Natural killer cell (primary cell): ENCODE data around the gene ATG4A. TPM values are rescaled to one million over a fixed set of nuclear protein-coding genes. Genes with fewer than 3 reads are reported as not detected.

Experiments used
- ATAC-seq, 3 donors: fragments of 150-1000 bp in 2 of 3; fragments of 200-7000 bp in 1 of 3; cut with Tn5 transposase; 1 replicate in 1 of 3; 2 replicates in 2 of 3; pipeline ENCODE4 v1.10.0; 2021; ENCODE audit warnings: mild to moderate bottlenecking in 2 of 3, moderate library complexity in 2 of 3
- DNase-seq, 2 donors: peaks; one replicate each; pipeline versions ENCODE4 v3.0.0 to v3.0.0-alpha.2; 2013 to 2021; ENCODE audit warnings: mixed read lengths in 1 of 2
- H3K27ac ChIP-seq: one replicate; pipeline ENCODE4 v1.5.1; 2013; ENCODE audit warnings: mild to moderate bottlenecking, low read length
- H3K27me3 ChIP-seq: one replicate; pipeline ENCODE4 v1.6.1; 2013; ENCODE audit warnings: low read length; ENCODE audit not compliant: control insufficient read depth, insufficient read depth
- H3K36me3 ChIP-seq: one replicate; pipeline ENCODE4 v1.6.1; 2013; ENCODE audit warnings: low read length; ENCODE audit not compliant: control insufficient read depth, insufficient read depth
- H3K4me1 ChIP-seq: one replicate; pipeline ENCODE4 v1.6.1; 2013; ENCODE audit warnings: low read length; ENCODE audit not compliant: control insufficient read depth, insufficient read depth
- H3K4me3 ChIP-seq: one replicate; pipeline ENCODE4 v1.5.1; 2013; ENCODE audit warnings: low read length
- H3K9me3 ChIP-seq: one replicate; pipeline ENCODE4 v1.6.1; 2013; ENCODE audit warnings: low read length; ENCODE audit not compliant: control insufficient read depth, insufficient read depth
- H3K27ac Mint-ChIP-seq, 2 donors: one replicate each; pipeline ENCODE4 v1.8.0; 2022; ENCODE audit warnings: mild to moderate bottlenecking in 2 of 2, mixed read lengths in 2 of 2, moderate library complexity in 1 of 2
- H3K27me3 Mint-ChIP-seq, 2 donors: one replicate each; pipeline ENCODE4 v1.8.0; 2022; ENCODE audit warnings: low read depth in 2 of 2, mixed read lengths in 2 of 2
- H3K36me3 Mint-ChIP-seq: one replicate; pipeline ENCODE4 v1.8.0; 2022; ENCODE audit warnings: mixed read lengths
- H3K4me1 Mint-ChIP-seq, 2 donors: one replicate each; pipeline ENCODE4 v1.8.0; 2022; ENCODE audit warnings: mixed read lengths in 2 of 2
- H3K4me3 Mint-ChIP-seq: one replicate; pipeline ENCODE4 v1.8.0; 2022; ENCODE audit warnings: mild to moderate bottlenecking, moderate library complexity, mixed read lengths
- H3K9me3 Mint-ChIP-seq, 2 donors: one replicate each; pipeline ENCODE4 v1.8.0; 2022; ENCODE audit warnings: mixed read lengths in 2 of 2
- WGBS: methylation state at CpG from one replicate; pipeline ENCODE4 v1.1.7; 2013; ENCODE audit warnings: missing lambda C conversion rate; ENCODE audit not compliant: insufficient coverage; 5-methylcytosine and 5-hydroxymethylcytosine counted together
- intact Hi-C: fragments of 100-400 bp; cut with micrococcal nuclease; formaldehyde crosslinking; loops from one replicate; pipeline ENCODE4 v1.14.2; 2022
- total RNA-seq, 4 donors: library from RNA; stranded (reverse); fragments of 120-200 nt in 1 of 4; gene quantifications; one replicate each; pipeline versions ENCODE4 v1.2.3 to v1.2.4, GENCODE V29; 2013 to 2022
- TF ChIP-seq, protein P1 (sequence below): fragments of 200-600 bp; IDR thresholded peaks from one replicate; pipeline ENCODE4 v1.8.0; 2022; ENCODE audit warnings: antibody characterized with exemption

The ATG4A gene
- total RNA-seq, 3 donors from 2014 or later (not counting 1 experiment from before 2014, with no cell fraction given): 10.7 to 13.5 (median 11.6) TPM

GRCh38 chrX:108167211-108167872 is 75.8 kb downstream of the ATG4A start:
- no peaks in the 10 kb centered on the region for H3K4me1 Mint-ChIP-seq
- no peak overlapping the region for H3K27ac Mint-ChIP-seq
- TF ChIP-seq, protein P1, sequence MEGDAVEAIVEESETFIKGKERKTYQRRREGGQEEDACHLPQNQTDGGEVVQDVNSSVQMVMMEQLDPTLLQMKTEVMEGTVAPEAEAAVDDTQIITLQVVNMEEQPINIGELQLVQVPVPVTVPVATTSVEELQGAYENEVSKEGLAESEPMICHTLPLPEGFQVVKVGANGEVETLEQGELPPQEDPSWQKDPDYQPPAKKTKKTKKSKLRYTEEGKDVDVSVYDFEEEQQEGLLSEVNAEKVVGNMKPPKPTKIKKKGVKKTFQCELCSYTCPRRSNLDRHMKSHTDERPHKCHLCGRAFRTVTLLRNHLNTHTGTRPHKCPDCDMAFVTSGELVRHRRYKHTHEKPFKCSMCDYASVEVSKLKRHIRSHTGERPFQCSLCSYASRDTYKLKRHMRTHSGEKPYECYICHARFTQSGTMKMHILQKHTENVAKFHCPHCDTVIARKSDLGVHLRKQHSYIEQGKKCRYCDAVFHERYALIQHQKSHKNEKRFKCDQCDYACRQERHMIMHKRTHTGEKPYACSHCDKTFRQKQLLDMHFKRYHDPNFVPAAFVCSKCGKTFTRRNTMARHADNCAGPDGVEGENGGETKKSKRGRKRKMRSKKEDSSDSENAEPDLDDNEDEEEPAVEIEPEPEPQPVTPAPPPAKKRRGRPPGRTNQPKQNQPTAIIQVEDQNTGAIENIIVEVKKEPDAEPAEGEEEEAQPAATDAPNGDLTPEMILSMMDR: no peak
- no peaks in the 10 kb centered on the region for H3K27me3 Mint-ChIP-seq
- no peaks in the 10 kb centered on the region for H3K9me3 Mint-ChIP-seq
- no peaks in the 10 kb centered on the region for H3K36me3 Mint-ChIP-seq
- H3K27me3 ChIP-seq: no peaks in the 10 kb centered on the region
- no peaks in the 10 kb centered on the region for H3K36me3 ChIP-seq
- ATAC-seq (no peak), DNase-seq (no peak)
- H3K4me3 Mint-ChIP-seq: no peak overlapping the region
- no CpG with 5 or more reads among the region's 5 CpGs for WGBS
- no peaks in the 10 kb centered on the region for H3K9me3 ChIP-seq
- no peaks in the 10 kb centered on the region for H3K4me1 ChIP-seq
- intact Hi-C loops: no loop called here
- H3K27ac ChIP-seq: no peak overlapping the region
- H3K4me3 ChIP-seq: no peak overlapping the region

GRCh38 chrX:108168961-108169740 is 77.6 kb downstream of the ATG4A start:
- H3K4me1 ChIP-seq: no peaks in the 10 kb centered on the region
- Mint-ChIP-seq H3K27ac (no peak overlapping the region), H3K4me3 (no peak overlapping the region), H3K9me3 (no peaks in the 10 kb centered on the region), H3K36me3 (no peaks in the 10 kb centered on the region), H3K27me3 (peaks cover 0 to 2% of the 10 kb centered on the region in 2 donors), H3K4me1 (no peaks in the 10 kb centered on the region)
- H3K4me3 ChIP-seq: no peak overlapping the region
- WGBS: 87% methylated on average over 7 of the region's 9 CpGs
- TF ChIP-seq, protein P1: no peak
- ATAC-seq (no peak), DNase-seq (no peak)
- H3K9me3 ChIP-seq: no peaks in the 10 kb centered on the region
- intact Hi-C loops: no loop called here
- no peaks in the 10 kb centered on the region for H3K36me3 ChIP-seq
- no peaks in the 10 kb centered on the region for H3K27me3 ChIP-seq
- H3K27ac ChIP-seq: no peak overlapping the region

DNA sequence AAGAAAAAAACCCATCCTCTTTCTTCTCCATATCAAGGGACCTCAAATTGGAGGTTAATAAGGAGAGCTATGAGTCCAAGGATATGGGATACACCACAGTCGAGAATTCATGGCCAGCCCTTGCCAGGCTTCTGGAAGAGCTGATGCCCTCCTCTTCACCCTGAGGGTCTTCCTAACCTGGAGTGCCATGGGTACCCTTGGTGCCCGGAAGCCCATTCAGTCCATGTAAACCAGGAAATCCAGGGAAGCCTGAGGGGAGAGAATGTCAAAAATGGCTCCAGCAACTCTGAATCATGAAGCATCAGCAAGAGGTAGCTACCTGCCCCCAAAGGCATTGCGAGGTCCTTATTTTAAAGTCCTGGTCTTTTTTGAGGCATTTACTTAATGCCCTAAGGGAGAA is 78.2 kb downstream of the ATG4A start:
- no peak overlapping the region for H3K4me3 Mint-ChIP-seq
- no peaks in the 10 kb centered on the region for H3K9me3 Mint-ChIP-seq
- no peaks in the 10 kb centered on the region for H3K36me3 Mint-ChIP-seq
- Histone ChIP-seq H3K27ac (no peak overlapping the region), H3K4me3 (no peak overlapping the region), H3K4me1 (no peaks in the 10 kb centered on the region), H3K9me3 (no peaks in the 10 kb centered on the region), H3K36me3 (no peaks in the 10 kb centered on the region), H3K27me3 (no peaks in the 10 kb centered on the region)
- H3K4me1 Mint-ChIP-seq: no peaks in the 10 kb centered on the region
- intact Hi-C loops: no loop called here
- TF ChIP-seq, protein P1: no peak
- peaks cover 0 to 2% of the 10 kb centered on the region in 2 donors for H3K27me3 Mint-ChIP-seq
- ATAC-seq: no peak
- H3K27ac Mint-ChIP-seq: no peak overlapping the region
- WGBS: 88% methylated on average over 3 of the region's 3 CpGs
- DNase-seq: no peak
